NCI-H446 (cell line): ENCODE data around the gene HSPBAP1.

Source experiments
- DNase-seq, 2 experiments: peaks; one replicate each; lab custom pipeline; 2025; lab: John Stamatoyannopoulos, UW

Gene HSPBAP1, protein sequence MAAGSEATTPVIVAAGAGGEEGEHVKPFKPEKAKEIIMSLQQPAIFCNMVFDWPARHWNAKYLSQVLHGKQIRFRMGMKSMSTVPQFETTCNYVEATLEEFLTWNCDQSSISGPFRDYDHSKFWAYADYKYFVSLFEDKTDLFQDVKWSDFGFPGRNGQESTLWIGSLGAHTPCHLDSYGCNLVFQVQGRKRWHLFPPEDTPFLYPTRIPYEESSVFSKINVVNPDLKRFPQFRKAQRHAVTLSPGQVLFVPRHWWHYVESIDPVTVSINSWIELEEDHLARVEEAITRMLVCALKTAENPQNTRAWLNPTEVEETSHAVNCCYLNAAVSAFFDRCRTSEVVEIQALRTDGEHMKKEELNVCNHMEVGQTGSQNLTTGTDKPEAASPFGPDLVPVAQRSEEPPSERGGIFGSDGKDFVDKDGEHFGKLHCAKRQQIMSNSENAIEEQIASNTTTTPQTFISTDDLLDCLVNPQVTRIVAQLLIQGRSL

DNA sequence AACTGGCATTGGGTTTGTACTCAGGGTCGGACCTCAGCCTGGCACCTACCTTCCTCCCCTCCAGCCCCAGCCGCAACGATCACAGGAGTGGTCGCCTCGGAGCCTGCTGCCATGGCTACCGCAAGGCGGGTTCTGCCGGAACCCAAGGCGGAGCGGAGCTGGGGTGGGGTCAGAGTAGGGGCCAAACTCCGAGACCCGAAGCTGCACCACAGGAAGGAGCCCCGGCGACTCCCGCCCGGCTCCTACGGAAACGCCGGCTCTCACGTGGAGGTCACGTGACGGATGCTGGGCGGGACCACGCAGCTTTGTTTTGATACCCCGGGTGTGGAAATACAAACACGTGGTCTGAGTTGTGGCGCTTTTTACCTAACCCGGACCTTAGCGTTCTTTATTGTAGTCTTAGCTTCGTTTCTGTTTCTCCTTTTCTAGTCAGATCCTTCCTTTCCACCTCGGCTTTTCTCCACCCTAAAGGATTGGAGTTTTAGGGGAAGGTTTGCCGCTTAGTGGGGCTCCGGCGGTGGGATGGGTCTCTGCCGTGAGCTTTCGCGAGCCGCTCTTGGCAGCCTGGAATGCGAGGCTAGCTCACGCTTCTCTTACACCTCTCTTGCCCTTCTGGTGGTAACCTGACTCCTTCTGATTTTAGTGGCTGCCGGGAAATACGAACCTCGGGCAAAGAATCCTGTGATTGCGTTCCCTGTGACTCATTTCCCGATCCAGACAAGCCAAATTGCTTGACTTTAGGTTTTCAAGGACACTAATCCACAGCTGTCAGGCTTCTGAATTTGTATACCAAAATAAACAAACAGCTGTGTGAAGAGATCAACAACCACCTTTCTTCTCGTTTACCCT lies at the start of gene HSPBAP1:
Gene HSPBAP1, minus strand, starts transcription at position 264 of the 849 bp plus-strand sequence. Its CDS starts 151 bp downstream, at position 113.
- DNase-seq: no peak

DNA sequence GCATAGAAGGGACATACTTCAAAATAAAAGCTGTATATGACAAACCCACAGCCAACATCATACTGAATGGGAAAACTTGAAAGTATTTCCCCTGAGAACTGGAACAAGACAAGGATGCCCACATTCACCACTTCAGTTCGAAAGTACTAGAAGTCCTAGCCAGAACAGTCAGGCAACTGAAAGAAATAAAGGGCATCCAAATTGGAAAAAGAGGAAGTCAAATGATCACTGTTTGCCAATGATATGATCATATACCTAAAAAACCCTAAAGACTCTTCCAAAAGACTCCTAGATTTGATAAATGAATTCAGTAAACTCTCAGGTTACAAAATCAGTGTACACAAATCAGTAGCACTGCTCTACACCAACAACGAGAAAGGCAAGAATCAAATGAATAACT lies 42.0 kb upstream of the HSPBAP1 start:
- DNase-seq: no peak

DNA sequence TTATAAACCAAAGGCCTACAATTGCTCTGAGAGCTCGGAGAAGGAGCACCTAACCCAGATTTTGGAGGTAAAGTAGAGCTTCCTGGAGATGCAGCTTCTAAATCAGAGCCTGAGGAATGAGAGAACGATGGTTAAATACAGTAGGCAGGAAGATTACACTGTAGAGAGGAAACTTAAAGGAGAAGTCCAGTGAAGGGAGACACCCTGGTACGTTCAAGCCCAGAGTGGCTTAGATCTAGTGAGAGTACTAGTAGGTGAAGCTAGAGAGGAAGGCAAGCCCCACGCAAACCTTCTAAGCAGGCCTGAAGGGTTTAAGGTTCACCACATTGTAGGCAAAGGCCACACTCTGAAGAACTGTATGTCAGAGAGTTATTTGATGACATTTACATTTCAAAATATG lies 34.6 kb upstream of the HSPBAP1 start:
- DNase-seq: no peak

DNA sequence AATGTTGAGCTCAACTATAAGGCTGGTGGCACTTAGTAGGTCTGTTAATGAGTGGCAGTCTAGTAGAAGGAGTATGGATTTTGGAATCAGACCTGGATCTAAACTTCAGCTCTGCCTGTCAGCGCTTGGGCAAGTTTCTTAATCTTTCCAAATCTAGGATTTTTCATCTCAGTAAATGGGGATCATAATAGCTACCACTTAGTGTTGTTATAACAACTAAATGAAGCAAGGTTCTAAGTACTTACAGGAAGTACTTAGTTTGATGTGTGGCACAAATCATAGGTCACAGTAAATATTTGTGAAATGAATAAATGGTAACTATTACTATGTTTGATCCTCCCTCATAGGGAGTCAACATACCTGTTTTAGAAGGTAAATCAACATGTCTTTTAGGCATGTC lies 32.6 kb upstream of the HSPBAP1 start:
- DNase-seq: no peak

DNA sequence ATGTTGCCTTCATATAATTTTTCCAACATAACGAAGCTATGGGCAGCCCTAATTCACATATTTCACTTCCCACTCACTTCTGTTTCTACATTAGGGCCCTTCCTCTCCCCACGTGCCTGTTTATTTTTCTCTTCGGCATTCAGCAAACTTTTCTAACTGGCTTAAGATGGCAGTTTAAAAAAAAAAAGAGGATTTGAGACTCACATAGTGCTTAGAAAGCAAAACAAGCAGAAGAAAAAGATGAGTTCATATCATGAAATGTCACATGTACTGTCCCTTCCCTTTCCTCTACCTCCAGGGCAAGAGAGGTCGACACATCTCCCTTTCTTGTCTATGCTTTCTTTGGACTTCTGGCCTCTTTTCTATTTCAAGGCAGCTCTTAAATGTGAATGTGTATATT lies 31.8 kb upstream of the HSPBAP1 start:
- no peak for DNase-seq

DNA sequence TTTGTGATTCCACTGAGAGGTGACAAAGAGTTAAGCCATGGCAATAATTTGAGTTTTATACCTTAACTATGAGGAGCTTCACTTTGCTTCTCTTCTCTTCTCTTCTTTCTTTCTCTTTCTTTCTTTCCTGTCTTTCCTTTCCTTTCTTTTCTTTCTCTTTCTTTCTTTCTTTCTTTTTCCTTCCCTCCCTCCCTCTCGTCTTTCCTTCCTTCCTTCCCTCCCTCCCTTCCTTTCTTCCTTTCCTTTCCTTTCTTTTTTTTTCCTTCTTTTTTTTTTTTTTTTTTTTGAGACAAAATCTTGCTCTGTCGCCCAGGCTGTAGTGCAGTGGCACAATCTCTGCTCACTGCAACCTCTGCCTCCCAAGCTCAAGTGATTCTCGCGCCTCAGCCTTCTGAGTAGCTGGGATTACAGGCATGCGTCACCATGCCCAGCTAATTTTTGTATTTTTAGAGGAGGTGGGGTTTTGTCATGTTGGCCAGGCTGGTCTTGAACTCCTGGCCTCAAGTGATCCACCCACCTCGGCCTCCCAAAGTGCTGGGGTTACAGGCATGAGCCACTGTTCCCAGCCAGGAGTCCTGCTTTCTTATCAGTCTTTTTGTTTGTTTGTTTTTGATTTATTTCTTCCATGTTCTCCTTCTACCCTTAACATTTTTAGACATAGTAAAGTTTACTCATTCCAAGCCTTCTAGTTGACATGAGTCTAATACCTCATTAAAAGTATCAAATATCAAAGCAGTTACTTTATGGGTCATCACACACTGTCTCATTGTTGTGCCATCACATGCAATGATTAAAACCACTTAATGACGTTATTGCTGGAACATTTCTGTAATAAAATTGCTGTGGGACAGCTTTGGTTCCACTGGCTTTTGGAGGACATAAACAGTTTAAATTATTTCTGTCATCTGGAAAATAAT lies 31.1 kb upstream of the HSPBAP1 start:
- no peak for DNase-seq

DNA sequence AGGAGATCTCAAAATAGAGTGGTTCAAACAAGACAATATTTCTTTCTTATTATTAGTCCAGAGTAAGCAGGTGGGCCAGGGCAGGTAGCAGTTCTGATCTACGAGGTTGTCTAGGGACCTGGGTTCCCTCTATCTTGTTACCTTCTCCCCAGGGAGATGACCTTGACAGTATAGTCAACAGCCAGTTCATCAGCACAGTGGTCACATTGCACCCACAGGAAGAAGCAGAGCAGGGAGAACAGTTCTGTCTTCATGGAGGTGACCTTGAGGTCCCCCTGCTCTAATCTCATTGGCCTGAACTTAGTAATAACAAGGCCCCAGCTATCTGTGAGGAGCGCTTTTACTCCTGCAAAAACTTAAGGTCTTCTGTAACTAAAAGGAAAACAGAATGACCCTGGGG lies 23.0 kb upstream of the HSPBAP1 start:
- no peak for DNase-seq

DNA sequence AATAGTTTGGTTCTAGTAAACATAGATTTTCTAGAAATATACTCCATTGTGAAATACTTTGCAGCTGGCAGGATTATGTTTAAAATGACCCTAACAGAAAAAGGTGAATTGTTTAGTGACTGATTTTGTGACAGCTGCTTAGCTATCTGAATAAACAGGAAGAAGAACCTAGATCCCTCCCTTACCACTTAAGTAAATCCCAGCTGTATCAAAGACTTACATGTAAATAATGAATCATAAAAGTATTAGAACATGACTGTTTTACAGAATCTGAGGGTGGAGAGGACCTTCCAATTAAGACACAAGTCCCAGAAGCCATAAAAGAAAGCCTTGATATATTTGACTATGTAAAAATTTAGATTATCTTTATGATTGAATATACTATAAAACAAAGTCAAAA lies 17.1 kb upstream of the HSPBAP1 start:
- DNase-seq: no peak

DNA sequence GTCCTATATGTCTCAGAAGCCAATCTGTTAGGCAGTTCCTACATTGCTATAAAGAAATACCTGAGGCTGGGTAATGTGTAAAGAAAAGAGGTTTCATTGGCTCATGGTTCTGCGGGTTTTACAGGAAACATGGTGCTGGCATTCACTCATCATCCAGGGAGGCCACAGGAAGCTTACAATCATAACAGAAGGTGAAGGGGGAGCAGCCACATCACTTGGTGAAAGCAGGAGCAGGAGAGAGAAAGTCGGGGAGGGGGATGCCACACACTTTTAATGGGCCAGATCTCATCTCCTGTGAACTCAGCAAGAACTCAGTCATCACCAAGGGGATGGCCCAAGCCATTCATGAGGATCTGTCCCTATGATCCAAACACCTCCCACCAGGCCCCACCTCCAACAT lies 10.3 kb upstream of the HSPBAP1 start:
- DNase-seq: no peak

DNA sequence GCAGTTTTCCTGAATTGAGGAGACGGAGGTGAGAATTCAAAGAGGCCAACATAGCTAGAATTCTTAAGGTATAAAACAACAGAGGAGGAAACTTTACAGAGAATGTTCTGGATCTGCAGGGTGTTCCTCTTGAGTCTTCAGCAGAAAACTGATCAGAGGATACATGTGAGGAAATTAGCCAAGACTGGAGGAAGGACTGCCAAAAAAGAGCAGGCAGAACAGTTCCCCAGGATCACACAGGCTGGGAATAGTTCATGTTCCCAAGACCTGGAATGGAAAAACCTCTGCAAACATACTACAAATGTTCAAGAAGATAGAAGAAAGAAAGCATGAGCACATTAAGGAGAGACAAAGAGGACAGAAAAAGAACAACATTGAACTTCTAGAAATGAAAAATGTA lies 8.7 kb upstream of the HSPBAP1 start:
- DNase-seq: no peak

DNA sequence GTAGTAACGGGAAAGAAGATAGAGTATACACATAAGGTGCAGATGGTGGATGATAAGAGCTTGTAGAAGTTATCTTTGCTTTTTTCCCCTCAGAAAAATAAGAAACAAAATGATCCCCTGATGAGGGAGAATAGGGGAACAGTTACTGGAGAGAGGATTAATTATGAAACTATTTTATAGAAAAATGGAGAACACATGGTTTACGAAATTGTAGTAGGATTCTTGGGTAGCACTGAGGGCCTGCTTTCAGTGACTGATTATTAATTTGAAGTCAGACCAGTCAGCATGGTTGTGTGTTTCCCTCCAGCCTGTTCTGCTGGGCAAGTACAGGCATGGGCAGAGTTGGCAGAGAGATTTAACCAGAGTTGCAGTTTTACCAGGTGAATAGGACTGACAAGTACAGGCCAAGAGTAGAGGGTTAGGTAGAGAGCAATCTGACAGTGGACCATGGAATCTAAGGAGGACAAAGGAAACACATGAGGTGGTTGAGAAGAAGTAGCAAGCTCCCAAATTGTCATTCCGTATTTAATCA lies 7.1 kb upstream of the HSPBAP1 start:
- DNase-seq: no peak

DNA sequence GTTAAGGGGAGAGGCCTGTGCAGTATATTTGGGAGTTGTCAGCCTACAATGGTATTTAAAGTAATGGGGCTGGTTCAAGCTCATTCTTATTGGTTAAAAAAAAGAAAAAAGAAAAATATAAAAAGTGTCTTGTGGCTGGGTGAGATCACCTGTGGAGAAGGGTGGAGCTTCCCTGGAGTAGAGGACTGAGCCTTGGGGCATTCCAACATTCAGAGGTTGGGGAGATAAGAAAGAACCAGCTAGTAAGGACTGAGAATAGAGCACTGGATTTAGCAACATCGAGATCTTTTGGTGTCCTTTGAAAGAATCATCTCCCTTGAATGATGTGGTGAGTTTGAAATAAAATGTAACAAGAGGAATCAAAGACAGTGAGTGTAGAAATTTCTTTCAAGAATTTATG lies 6.4 kb upstream of the HSPBAP1 start:
- DNase-seq: no peak

DNA sequence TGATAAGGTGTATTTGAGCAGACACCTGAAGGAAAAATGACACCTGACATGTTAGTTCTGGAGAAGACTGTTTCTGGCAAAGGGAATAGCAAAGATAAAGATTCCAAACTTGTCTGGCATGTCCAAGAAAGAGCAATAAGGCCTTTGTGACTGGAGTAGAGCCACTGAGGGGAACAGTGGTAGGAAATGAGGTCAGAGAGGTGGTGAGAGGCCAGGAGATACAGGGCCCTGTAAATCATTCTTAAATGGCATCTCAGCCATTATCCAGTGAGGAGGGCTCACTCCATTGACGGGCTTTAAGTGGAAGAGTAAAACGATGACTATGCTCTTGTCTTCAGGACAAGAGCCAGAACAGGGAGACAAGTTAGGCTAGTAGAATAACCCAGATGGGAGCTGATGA lies 5.7 kb upstream of the HSPBAP1 start:
- no peak for DNase-seq

DNA sequence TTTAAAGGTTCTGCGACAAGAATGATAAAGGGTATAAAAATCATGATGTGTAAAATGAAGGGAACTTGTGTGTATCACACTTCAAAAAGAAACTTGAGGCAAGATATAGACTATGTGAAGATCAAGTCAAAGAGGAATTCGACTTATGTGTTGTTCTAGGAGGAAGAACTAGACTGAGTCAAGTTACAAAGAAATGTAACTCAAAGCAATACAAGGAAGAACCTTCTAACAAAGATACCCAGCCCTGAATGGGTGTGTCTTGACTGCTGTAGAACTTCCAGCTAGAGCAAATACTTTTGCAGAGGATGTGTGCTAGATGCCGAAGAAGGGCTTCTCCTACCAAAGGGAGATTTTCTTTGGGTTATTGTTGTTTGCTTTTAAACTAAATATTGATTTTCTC lies 3.7 kb upstream of the HSPBAP1 start:
- no peak for DNase-seq

DNA sequence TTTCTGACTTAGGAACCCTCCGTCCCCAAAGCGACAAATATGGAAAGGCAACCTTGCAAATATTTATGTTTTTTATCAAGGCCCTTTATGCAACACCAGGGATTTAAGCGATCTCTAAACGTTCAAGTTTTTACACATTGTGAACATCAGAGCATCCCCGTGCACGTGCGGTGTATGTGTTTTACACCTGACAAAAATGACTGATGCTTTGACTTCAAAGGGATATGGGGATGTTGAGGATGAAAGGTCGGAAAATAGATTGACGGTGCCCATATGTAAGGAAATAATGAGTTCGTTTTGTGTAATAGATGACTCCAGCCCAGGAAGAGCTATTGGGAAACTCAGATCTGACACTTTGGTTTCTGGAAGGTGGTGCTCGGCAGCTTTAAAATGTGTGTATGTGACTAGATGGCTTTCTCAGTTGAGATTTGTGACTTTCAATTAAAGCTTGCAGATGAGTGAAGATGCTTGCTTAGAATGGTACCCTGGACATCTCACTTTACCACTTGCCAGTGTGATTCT lies 2.1 kb upstream of the HSPBAP1 start:
- DNase-seq: no peak

DNA sequence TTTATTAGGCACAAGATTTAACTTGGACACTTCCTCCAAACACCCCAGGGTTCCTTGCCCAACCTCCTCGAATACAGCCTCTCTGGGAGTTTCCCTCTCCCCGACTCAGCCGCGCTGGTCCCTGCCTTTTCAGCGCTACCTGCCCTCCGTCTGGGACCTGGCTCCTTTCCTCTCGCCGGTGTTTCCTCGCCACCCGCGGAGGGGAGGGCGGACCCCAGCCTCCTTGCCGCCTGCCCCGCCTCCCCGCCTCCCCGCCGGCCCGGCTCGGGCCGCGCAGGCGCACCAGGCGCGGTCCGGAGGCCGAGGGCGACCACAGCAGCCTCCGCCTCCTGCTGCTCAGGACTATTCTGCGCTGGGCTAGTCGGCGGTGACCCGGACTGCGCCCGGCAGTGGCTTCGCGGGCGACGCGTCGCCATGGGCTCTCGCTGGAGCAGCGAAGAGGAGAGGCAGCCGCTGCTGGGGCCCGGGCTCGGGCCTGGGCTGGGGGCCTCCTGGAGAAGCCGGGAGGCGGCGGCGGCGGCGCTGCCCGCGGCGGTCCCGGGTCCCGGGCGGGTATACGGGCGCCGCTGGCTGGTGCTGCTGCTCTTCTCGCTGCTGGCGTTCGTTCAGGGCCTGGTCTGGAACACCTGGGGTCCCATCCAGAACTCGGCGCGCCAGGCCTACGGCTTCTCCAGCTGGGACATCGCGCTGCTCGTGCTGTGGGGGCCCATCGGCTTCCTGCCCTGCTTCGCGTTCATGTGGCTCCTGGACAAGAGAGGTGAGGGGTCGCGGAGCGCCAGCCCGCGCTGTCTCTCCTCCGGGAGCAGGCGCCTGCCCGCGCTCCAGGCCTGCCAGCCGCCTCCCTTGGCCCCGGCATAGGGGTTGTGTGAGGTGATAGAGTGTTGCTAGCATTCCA lies 1.4 kb upstream of the HSPBAP1 start, which contains the start of gene SLC49A4:
Gene SLC49A4, plus strand, starts transcription at position 291 of the 895 bp plus-strand sequence. Its CDS starts 124 bp downstream, at position 415.
- DNase-seq: no peak

DNA sequence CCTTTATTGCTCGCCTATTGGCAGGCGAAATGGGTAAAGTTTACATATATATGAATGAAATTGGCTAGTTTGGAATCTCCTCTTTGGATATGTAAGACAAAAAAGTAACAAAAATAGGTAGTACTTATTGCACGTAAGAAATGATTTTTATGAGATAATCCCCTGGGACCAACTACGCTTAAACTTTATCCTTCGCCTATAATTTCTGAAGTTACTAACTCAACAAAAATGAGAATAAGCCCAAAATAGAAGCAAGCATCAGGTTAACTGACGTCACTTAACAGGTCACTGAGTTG lies 800 bp upstream of the HSPBAP1 start:
- DNase-seq: no peak

DNA sequence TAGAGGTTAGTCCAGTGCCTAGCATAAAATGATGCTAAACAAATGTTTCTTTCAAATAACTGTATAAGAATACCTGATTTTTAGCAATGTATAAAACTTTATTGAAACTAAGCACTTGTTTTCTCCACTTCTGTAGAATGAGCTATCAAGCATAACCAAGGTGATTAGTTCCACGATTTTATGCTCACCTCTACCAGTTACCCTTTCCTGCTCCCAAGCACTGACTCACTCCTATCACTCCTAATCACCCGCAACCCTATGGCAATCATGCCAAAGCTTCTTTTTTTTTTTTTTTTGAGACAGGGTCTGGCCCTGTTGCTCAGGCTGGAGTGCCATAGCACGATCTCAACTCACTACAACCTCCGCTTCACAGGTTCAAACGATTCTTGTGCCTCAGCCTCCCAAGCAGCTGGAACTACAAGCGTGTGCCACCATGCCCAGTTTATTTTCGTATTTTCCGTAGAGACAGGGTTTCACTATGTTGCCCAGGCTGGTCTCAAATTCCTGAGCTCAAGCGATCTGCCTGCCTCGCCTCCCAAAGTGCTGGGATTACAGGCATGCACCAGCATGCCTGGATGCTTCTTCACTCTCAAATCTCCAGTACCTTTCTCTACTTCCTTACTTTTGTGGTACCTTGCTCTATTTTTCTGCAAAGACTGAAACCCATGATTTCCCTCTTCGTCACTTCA lies 3.9 kb downstream of the HSPBAP1 start:
- DNase-seq: no peak

DNA sequence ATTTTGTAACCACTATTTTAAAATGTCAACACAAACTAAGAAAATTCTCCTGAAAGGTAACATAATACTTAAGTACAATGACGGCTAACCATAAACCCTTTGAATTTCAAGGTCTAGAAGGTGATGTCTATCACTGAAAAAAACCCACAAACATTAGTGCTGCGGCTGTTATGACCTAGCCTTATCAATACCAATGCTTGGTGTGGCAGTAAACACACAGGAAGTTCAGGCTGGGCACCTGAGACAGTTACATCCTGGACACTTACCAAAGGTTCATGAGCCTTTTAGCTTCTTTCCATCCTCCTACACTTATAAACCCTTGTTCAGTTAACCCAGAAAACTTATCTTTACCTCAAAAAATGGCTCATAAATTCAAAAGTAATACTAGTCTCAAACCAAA lies 5.8 kb downstream of the HSPBAP1 start:
- DNase-seq: no peak

DNA sequence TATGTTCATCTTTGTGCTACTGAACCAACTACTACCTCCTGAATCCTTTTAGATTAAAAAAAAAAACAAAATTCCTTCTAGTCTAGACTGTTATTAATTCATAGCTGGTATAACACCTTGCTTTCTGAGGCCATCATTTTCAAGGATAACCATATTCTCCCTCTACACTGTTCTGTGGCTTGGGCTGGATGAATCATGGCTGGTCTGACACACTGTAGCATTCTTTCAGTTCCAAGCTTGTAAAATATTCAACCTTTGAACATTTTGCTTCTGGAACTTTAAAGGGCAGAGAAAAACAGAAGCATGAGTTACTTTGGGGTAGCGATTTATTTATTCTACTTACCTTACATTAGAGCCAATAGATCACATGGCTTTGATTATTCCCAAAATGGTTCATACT lies 7.6 kb downstream of the HSPBAP1 start:
- DNase-seq: no peak
